Loucy (cell line): ENCODE data around the gene SPATA32.
A peak's percentile ranks its signal among the peaks of the same experiment; 100 is the strongest.

ENCODE experiments used
- CTCF ChIP-seq: fragments of 200-600 bp; sonication (generic); conservative IDR thresholded peaks from 2 replicates; pipeline ENCODE4 v1.5.1; 2014; ENCODE audit warnings: mild to moderate bottlenecking, antibody characterized with exemption, low read length
- EZH2phosphoT487 ChIP-seq: fragments of 200-600 bp; IDR thresholded peaks from 2 replicates; pipeline ENCODE4 v1.6.1; 2018; ENCODE audit warnings: antibody characterized with exemption, mild to moderate bottlenecking, moderate library complexity, borderline replicate concordance

- TF ChIP-seq CTCF (peak; percentile 34), EZH2phosphoT487 (no peak)
Observed at GRCh38 chr17:45311401-45311759, 49.5 kb upstream of the SPATA32 start.
